ENCODE results near the gene CLEC2L. TPM values are rescaled to one million over a fixed set of nuclear protein-coding genes. Genes with fewer than 3 reads are reported as not detected.
A peak's percentile ranks its signal among the peaks of the same experiment; 100 is the strongest.

CLEC2L gene
- total RNA-seq (under 1 TPM in 2 of 10 donors, not detected in 8; 0.28 to 0.97 TPM), polyA plus RNA-seq (under 1 TPM in 1 of 2 donors, not detected in 1; 0.03 TPM)
- long read RNA-seq, donor 1, result 0 reads
- long read RNA-seq, donor 2, result 0 reads
- long read RNA-seq, donor 3, result 0 reads

DNA sequence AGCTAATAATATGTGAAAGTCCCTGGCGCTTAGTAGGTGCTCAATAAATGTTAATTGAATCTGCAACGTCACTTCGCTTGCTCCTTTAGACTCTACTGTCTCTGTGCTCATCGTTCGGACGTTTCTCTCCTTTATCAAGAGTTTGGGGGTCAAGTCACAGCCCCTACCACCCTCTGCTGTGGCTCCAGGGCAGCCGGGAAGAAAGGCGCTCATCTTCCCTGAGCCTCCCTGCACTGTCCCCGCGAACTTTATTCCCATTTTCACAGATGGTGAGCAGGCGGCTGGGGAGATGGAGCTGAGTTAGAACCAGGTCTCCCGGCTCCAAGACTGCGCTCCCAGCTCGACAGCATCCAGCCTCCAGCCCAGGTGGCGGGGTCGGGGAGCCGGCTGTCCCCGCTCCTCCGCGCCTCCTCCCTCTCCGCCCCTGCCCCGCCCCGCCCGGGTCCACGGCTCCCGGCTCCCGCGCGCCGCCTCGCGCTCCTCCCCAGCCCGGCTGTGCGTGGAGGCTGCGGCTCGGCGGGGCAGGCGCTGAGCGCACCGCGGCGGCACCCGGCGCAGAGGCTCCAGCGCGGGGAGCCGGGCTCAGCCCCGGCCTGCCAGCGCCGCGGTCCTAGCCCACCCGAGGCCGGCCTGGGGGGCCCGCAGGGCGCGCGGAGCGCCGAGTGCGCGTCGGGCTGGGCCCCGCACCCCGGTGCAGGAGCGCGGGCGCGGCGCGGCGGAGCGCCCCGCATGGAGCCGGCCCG lies at the start of gene CLEC2L:
CLEC2L (plus strand) TSS at position 487 of the 743 bp plus-strand sequence; CDS start at position 730, 243 bp downstream.
- H3K4me3 ChIP-seq, result peak within 1 kb of the TSS in 5 of 10 donors; percentile 21 to 35 (median 28)
- peaks cover 0 to 52% (median 44%) of the 10 kb centered on the region in 7 donors for H3K27me3 ChIP-seq
- WGBS, 2 donors, result 2 to 3% methylated on average over 24 to 75 of the region's 75 CpGs
- H3K9me3 ChIP-seq, result no peaks in the 10 kb centered on the region
- DNase-seq (no peak), ATAC-seq (peak in 1 of 8 donors; percentile 66)
- H3K36me3 ChIP-seq, result no peaks in the 10 kb centered on the region
- no peak within 1 kb of the TSS for H3K27ac ChIP-seq
- intact Hi-C loops (cut with DNase I), result no loop called here
- TF ChIP-seq, protein P1, sequence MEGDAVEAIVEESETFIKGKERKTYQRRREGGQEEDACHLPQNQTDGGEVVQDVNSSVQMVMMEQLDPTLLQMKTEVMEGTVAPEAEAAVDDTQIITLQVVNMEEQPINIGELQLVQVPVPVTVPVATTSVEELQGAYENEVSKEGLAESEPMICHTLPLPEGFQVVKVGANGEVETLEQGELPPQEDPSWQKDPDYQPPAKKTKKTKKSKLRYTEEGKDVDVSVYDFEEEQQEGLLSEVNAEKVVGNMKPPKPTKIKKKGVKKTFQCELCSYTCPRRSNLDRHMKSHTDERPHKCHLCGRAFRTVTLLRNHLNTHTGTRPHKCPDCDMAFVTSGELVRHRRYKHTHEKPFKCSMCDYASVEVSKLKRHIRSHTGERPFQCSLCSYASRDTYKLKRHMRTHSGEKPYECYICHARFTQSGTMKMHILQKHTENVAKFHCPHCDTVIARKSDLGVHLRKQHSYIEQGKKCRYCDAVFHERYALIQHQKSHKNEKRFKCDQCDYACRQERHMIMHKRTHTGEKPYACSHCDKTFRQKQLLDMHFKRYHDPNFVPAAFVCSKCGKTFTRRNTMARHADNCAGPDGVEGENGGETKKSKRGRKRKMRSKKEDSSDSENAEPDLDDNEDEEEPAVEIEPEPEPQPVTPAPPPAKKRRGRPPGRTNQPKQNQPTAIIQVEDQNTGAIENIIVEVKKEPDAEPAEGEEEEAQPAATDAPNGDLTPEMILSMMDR (IDR thresholded peaks at IDR 0.05), result no peak
- peaks cover 0 to 6% (median 0%) of the 10 kb centered on the region in 9 donors for H3K4me1 ChIP-seq

DNA sequence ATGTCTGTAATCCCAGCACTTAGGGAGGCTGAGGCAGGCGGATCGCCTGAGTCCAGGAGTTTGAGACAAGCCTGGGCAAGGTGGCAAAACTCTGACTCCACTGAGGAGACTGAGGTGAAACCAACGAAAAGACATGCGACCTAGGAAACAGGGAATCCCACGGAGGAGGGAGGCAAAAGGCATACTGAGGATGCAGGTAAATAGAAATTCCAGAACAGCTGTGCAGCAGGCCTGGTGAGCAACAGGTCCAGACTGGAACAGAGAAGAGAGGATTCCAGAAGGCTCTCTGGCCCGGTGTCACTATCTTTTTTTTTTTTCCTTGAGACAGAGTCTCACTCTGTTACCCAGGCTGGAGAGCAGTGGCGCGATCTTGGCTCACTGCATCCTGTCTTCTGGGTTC lies 47.3 kb upstream of the CLEC2L start:
- DNase-seq (no peak), ATAC-seq (no peak)
- H3K27ac ChIP-seq, result no peak overlapping the region
- 88 to 89% methylated on average over 8 of the region's 8 CpGs for WGBS, 2 donors
- no peaks in the 10 kb centered on the region for H3K4me1 ChIP-seq
- H3K9me3 ChIP-seq, result peaks cover 0 to 19% (median 10%) of the 10 kb centered on the region in 11 donors
- no peaks in the 10 kb centered on the region for H3K36me3 ChIP-seq
- no peak overlapping the region for H3K4me3 ChIP-seq
- H3K27me3 ChIP-seq, result peaks cover 0 to 26% (median 16%) of the 10 kb centered on the region in 7 donors
- intact Hi-C loops (cut with DNase I), result no loop called here
- TF ChIP-seq, protein P1 (IDR thresholded peaks at IDR 0.05), result no peak

DNA sequence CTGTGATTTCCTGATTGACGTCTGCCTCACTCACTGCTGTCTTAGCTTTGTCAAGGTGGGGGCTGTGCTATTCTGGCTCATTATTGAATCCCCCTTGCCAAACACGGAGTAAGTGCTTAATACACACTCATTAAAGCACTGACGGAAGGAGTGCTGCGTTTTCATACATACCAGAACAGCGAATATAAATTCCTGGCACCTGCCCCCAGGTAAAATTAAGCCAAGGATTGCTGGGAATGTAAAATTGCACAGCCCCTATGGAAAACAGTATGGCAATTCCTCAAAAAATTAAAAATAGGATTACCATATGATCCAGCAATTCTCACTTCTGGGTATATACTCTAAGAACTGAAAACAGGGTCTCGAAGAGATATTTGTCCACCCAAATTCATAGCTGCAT lies 46.6 kb upstream of the CLEC2L start:
- ATAC-seq (no peak), DNase-seq (no peak)
- TF ChIP-seq, protein P1 (IDR thresholded peaks at IDR 0.05), result no peak
- H3K4me3 ChIP-seq, result no peak overlapping the region
- H3K27me3 ChIP-seq, result peaks cover under 1 to 34% (median 23%) of the 10 kb centered on the region in 7 donors
- H3K36me3 ChIP-seq, result no peaks in the 10 kb centered on the region
- no peak overlapping the region for H3K27ac ChIP-seq
- H3K4me1 ChIP-seq, result no peaks in the 10 kb centered on the region
- 83% methylated on average over 6 of the region's 6 CpGs for WGBS, 2 donors
- intact Hi-C loops (cut with DNase I), result no loop called here
- peaks cover 0 to 19% (median 10%) of the 10 kb centered on the region in 11 donors for H3K9me3 ChIP-seq

DNA sequence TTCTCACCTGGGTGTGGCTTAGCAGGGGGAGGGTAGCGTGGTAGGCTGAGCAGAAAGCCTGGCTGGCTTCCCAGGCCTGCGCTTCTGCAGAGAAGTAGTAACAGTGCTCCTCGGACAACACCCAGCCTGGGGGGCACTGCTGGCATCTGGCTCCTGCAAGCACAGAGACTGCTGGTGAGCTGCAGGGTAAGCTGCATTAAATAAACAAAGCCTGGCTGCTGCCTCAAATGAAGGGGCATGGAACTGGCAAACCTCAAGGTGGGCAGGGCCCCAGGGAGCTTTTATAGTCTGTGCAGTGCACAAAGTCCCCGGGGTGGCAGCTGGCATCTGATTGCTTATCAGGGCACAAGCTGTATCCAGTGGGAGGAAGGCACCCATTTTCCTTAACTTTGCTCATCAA lies 43.9 kb upstream of the CLEC2L start:
- peaks cover 21 to 61% (median 51%) of the 10 kb centered on the region in 7 donors for H3K27me3 ChIP-seq
- TF ChIP-seq, protein P1 (IDR thresholded peaks at IDR 0.05), result no peak
- H3K4me3 ChIP-seq, result no peak overlapping the region
- ATAC-seq (no peak), DNase-seq (no peak)
- peaks cover 0 to 2% (median 0%) of the 10 kb centered on the region in 11 donors for H3K9me3 ChIP-seq
- peaks cover 4 to 16% (median 14%) of the 10 kb centered on the region in 9 donors for H3K4me1 ChIP-seq
- intact Hi-C loops (cut with DNase I), result no loop called here
- no peak overlapping the region for H3K27ac ChIP-seq
- no peaks in the 10 kb centered on the region for H3K36me3 ChIP-seq
- WGBS, 2 donors, result 57% methylated on average over 4 of the region's 4 CpGs

All from heart right ventricle (tissue), 16 donors.